WERI-Rb-1 (cell line): ENCODE data around the gene TSPAN5.
"Not testable (repeated sequence)": the region's sequence is repeated elsewhere in the genome, so short reads cannot be mapped to it uniquely, and the experiment has no call there.

Experiments
- DNase-seq: peaks from one replicate; pipeline ENCODE4 v3.0.0-alpha.2; 2020
- H3K27ac ChIP-seq: fragments of 250-450 bp; sonication (Bioruptor Pico); 2 replicates; pipeline ENCODE4 v1.5.1; 2020; ENCODE audit warnings: mild to moderate bottlenecking, moderate library complexity
- H3K27me3 ChIP-seq: fragments of 250-450 bp; sonication (Bioruptor Pico); 2 replicates; pipeline ENCODE4 v1.5.1; 2021; ENCODE audit warnings: mild to moderate bottlenecking, low read depth, moderate library complexity; ENCODE audit not compliant: insufficient read depth, severe bottlenecking
- H3K36me3 ChIP-seq: fragments of 250-450 bp; sonication (Bioruptor Pico); 2 replicates; pipeline ENCODE4 v1.5.1; 2020; ENCODE audit warnings: mild to moderate bottlenecking, moderate library complexity
- H3K4me3 ChIP-seq: 2 replicates; pipeline ENCODE4 v1.5.1; 2011; ENCODE audit warnings: low read depth, mild to moderate bottlenecking, control low read depth, low read length
- H3K9me3 ChIP-seq: fragments of 250-450 bp; sonication (Bioruptor Pico); 2 replicates; pipeline ENCODE4 v1.5.1; 2021; ENCODE audit warnings: mild to moderate bottlenecking, moderate library complexity; ENCODE audit not compliant: severe bottlenecking
- TF ChIP-seq, protein P1 (sequence below): IDR thresholded peaks from 2 replicates; pipeline ENCODE4 v1.5.1; 2011; ENCODE audit warnings: low read depth, mild to moderate bottlenecking, control low read depth, inconsistent platforms, low read length

TSPAN5 gene

GRCh38 chr4:98658287-98659105 lies at the start of gene TSPAN5:
TSPAN5 (minus strand) TSS chr4:98658611.
- Histone ChIP-seq H3K27me3 (no peaks in the 10 kb centered on the region), H3K27ac (peak within 1 kb of the TSS; percentile 80), H3K9me3 (no peaks in the 10 kb centered on the region), H3K4me3 (peak within 1 kb of the TSS; percentile 86), H3K36me3 (no peaks in the 10 kb centered on the region; the same call in 1 of the 2 replicates)
- DNase-seq = peak; percentile 93
- TF ChIP-seq, protein P1, sequence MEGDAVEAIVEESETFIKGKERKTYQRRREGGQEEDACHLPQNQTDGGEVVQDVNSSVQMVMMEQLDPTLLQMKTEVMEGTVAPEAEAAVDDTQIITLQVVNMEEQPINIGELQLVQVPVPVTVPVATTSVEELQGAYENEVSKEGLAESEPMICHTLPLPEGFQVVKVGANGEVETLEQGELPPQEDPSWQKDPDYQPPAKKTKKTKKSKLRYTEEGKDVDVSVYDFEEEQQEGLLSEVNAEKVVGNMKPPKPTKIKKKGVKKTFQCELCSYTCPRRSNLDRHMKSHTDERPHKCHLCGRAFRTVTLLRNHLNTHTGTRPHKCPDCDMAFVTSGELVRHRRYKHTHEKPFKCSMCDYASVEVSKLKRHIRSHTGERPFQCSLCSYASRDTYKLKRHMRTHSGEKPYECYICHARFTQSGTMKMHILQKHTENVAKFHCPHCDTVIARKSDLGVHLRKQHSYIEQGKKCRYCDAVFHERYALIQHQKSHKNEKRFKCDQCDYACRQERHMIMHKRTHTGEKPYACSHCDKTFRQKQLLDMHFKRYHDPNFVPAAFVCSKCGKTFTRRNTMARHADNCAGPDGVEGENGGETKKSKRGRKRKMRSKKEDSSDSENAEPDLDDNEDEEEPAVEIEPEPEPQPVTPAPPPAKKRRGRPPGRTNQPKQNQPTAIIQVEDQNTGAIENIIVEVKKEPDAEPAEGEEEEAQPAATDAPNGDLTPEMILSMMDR = 0 out of 2 replicates have a peak, but pooled peaks have one; percentile 1

- Histone ChIP-seq H3K4me3 (no peak overlapping the region), H3K9me3 (peaks cover 9% of the 10 kb centered on the region), H3K36me3 (no peaks in the 10 kb centered on the region), H3K27ac (no peak overlapping the region), H3K27me3 (no peaks in the 10 kb centered on the region)
- TF ChIP-seq, protein P1 = no peak
- DNase-seq = no peak
These were observed 48.5 kb upstream of the TSPAN5 start for GRCh38 chr4:98706935-98707334.

GRCh38 chr4:98706200-98706813 lies 47.9 kb upstream of the TSPAN5 start:
- TF ChIP-seq, protein P1 = no peak
- H3K27ac ChIP-seq = no peak overlapping the region
- H3K36me3 ChIP-seq = no peaks in the 10 kb centered on the region
- no peak for DNase-seq
- no peak overlapping the region for H3K4me3 ChIP-seq
- H3K9me3 ChIP-seq = peaks cover 9% of the 10 kb centered on the region
- no peaks in the 10 kb centered on the region for H3K27me3 ChIP-seq

DNA sequence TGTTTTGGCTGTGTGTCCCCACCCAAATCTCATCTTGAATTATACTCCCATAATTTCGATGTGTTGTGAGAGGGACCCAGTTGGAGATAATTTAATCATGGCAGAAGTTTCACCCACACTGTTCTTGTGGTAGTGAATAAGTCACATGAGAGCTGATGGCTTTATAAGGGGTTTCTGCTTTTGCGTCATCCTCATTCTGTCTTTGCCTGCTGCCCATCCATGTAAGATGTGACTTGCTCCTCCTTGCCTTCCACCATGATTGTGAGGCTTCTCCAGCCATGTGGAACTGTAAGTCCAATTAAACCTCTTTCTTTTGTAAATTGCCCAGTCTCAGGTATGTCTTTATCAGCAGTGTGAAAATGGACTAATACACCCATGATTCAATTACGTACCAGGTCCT lies 47.2 kb upstream of the TSPAN5 start:
- not testable (repeated sequence) for H3K9me3 ChIP-seq, H3K27me3 ChIP-seq, H3K4me3 ChIP-seq, DNase-seq, H3K27ac ChIP-seq, H3K36me3 ChIP-seq

DNA sequence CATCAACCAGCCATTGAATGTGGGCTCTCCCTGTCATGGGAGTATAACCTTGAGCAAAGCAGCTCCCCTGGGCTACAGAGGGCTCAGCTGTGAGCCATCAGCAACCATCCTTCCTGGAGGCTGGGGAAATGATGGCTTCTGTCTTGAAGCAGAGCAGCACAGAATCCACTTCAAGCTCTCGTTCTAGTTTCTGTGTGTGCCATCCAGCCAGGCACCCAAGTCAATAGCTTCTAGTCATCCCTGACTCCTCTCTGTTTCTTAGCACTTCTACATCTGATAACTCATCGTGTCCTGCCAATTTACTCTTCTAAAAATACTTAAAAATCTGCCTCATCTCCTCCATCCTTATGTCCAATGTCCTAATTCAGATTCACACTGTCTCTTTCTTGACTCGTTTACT lies 42.2 kb upstream of the TSPAN5 start:
- Histone ChIP-seq H3K36me3 (no peaks in the 10 kb centered on the region), H3K4me3 (no peak overlapping the region), H3K27me3 (no peaks in the 10 kb centered on the region), H3K27ac (no peak overlapping the region), H3K9me3 (peaks cover 25% of the 10 kb centered on the region)
- TF ChIP-seq, protein P1 = no peak
- DNase-seq = no peak

DNA sequence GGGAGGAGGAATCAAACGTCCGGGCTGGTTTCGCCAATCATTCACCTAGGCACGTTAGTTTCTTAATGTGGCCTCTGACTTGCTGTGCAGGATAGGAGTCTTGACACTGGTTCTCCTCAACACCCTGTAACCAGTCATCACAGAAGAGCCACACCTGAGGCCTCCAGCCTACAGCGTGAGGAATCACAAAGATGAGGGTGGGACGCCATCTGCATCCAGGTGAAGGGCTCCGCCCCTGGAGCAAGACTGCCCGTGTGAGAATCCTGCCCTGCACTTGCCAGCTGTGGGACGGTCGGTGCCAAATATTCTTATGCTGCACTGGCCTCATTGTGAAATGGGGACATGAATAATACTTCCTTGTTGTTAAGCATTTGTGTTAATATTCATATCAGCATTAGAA lies 35.7 kb upstream of the TSPAN5 start:
- Histone ChIP-seq H3K36me3 (no peaks in the 10 kb centered on the region), H3K27ac (no peak overlapping the region), H3K9me3 (peaks cover 20% of the 10 kb centered on the region), H3K27me3 (no peaks in the 10 kb centered on the region), H3K4me3 (no peak overlapping the region)
- TF ChIP-seq, protein P1 = no peak
- DNase-seq = no peak
